ENCODE data around the gene RAB31. TPM values are rescaled to one million over a fixed set of nuclear protein-coding genes. Genes with fewer than 3 reads are reported as not detected.
"Not testable (repeated sequence)": the region's sequence is repeated elsewhere in the genome, so short reads cannot be mapped to it uniquely, and the experiment has no call there.

Gene RAB31
- polyA plus RNA-seq, 1 donor = 29.4 TPM

GRCh38 chr18:9838144-9838877, 130.2 kb downstream of the RAB31 start:
- no peak for DNase-seq

- DNase-seq = no peak
Observed at GRCh38 chr18:9839211-9839610, 131.1 kb downstream of the RAB31 start.

- no peak for DNase-seq
Observed at GRCh38 chr18:9839853-9840252, 131.8 kb downstream of the RAB31 start.

GRCh38 chr18:9841752-9842151, 133.7 kb downstream of the RAB31 start:
- DNase-seq = no peak

GRCh38 chr18:9842448-9842847, 134.3 kb downstream of the RAB31 start:
- DNase-seq = no peak

GRCh38 chr18:9845256-9845655, 137.2 kb downstream of the RAB31 start:
- DNase-seq = no peak

GRCh38 chr18:9846162-9846925, 138.2 kb downstream of the RAB31 start:
- no peak for DNase-seq

GRCh38 chr18:9848170-9848879, 140.2 kb downstream of the RAB31 start:
- no peak for DNase-seq

- DNase-seq = no peak
Observed at GRCh38 chr18:9849407-9850283, 141.5 kb downstream of the RAB31 start.

GRCh38 chr18:9850309-9850708, 142.2 kb downstream of the RAB31 start:
- DNase-seq = no peak

- no peak for DNase-seq
Observed at GRCh38 chr18:9851511-9851910, 143.4 kb downstream of the RAB31 start.

- no peak for DNase-seq
Observed at GRCh38 chr18:9852266-9853081, 144.4 kb downstream of the RAB31 start.

GRCh38 chr18:9854801-9855676, 146.9 kb downstream of the RAB31 start:
- DNase-seq = no peak

- DNase-seq = no peak
Observed at GRCh38 chr18:9855681-9856080, 147.6 kb downstream of the RAB31 start.

- DNase-seq = no peak
Observed at GRCh38 chr18:9856092-9856491, 148.0 kb downstream of the RAB31 start.

- not testable (repeated sequence) for DNase-seq
Observed at GRCh38 chr18:9857479-9857998, 149.4 kb downstream of the RAB31 start.

GRCh38 chr18:9858642-9859041, 150.5 kb downstream of the RAB31 start:
- DNase-seq = no peak

- no peak for DNase-seq
Observed at GRCh38 chr18:9859232-9859631, 151.1 kb downstream of the RAB31 start.

GRCh38 chr18:9860682-9861081, 152.6 kb downstream of the RAB31 start:
- DNase-seq = no peak

- DNase-seq = no peak
Observed at GRCh38 chr18:9861157-9861556, 153.1 kb downstream of the RAB31 start.
